Measurements from ENCODE around the gene PEA15.

- TF ChIP-seq CTCF (IDR thresholded peaks at IDR 0.05; ENCODE audit: extremely low read depth in 1 of 2, insufficient read depth in 1 of 2, low read depth in 1 of 2, low read length in 2 of 2) (no peak), EZH2 (IDR thresholded peaks at IDR 0.05; ENCODE audit: borderline replicate concordance, low read depth, low read length, severe bottlenecking) (no peak), POLR2AphosphoS5 (IDR thresholded peaks at IDR 0.05; ENCODE audit: insufficient read depth, low read depth, low read length) (no peak), MYC (IDR thresholded peaks at IDR 0.05; ENCODE audit: low read depth, low read length) (no peak)
These were observed 20.2 kb downstream of the PEA15 start for GRCh38 chr1:160225345-160225744.

Measured in endothelial cell of umbilical vein (primary cell).